GM15510 (cell line): ENCODE measurements around the gene SMYD3.

ENCODE experiments used
- POLR2A ChIP-seq: IDR thresholded peaks from 3 replicates; pipeline ENCODE4 v1.6.1; 2011; ENCODE audit warnings: borderline replicate concordance; ENCODE audit not compliant: insufficient read length; ENCODE audit errors: extremely low read depth

SMYD3 gene

DNA sequence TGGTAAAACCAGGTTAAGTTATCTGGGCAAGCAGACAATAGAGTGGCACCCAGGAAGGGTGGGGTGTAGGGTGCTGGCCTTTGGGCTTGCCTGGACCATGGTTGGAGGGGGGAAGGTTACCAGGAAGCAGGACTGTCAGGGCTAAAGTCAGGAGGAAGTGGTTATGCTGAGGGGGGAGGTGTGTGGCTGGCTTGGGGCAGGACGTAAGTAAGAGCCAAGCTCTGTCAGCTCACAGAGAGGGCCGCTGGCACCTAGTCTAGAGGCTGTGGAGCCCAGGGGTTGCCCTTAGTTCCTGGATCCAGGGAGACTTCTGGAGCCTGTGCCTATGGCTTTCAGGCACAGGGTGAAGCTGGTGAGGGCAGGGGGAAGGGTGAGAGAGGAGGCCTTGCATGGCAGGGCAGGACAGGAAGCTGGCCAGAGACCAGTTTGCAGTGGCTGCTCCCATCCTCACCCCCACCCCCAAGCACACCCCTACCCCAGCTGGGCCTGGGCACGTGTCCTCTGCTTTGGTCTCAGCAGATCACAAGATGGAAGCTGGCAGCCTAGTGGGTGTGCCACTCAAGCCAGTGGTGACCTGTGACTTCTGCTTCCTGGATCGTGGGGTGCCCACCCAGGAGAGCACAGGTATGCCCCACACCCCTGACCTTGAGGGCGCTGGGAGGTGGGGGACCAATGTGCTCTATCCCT lies 20.5 kb upstream of the SMYD3 start:
- no peak for TF ChIP-seq POLR2A

DNA sequence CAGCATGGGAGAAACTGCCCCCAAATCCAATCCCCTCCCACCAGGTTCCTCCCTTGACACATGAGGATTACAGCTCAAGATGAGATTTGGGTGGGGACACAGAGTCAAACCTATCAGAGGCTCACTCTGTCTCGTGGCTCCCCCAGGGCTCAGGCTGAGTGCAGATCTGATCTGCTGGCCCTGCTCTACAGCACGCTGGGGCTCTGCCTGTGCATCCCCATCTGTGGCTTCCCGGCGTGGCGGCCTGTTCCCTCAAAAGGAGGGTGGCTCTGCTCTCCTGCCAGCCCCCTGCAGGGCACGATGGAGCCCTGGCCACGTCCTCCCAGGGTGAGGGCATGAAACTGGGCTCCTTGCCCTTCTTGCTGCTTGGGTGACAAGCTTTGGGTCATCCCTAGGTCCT lies 19.8 kb upstream of the SMYD3 start:
- no peak for TF ChIP-seq POLR2A

DNA sequence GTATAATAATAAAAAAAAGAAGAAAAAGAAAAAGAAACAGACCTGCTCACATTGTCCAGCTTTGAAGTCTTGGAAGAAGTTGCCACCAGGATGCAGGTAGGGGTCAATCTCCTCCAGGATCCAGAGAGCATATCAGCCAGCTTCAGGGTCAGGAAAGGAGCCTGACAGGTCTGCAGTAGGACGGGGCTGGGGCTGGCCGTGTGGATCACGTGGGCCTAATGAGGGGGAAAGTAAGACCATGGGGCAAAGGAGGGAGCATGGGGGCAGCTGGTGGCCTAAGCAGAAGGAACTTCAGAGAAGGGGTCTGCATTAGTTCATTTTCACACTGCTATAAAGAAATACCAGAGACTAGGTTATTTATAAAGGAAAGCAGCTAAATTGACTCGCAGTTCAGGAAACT lies 19.3 kb upstream of the SMYD3 start:
- no peak for TF ChIP-seq POLR2A

DNA sequence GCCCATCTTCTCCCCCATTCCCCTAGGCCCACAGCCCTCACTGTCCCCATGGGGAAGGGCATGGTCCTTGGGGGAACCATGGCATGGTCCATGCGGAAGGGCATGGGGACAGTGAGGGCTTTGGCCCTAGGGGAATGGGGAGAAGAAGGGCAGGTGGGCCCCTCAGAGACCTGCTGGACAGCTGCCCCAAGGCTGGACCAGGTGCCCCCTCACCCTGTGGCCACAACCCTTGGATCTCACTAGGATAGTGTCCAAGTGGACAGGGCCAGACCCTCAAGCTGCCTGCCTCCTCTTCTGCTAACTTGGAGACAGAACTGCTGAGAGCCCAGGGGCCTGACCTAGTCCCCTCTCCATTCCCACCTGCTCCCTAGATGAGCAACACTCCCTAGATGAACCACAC lies 12.4 kb upstream of the SMYD3 start:
- no peak for TF ChIP-seq POLR2A

DNA sequence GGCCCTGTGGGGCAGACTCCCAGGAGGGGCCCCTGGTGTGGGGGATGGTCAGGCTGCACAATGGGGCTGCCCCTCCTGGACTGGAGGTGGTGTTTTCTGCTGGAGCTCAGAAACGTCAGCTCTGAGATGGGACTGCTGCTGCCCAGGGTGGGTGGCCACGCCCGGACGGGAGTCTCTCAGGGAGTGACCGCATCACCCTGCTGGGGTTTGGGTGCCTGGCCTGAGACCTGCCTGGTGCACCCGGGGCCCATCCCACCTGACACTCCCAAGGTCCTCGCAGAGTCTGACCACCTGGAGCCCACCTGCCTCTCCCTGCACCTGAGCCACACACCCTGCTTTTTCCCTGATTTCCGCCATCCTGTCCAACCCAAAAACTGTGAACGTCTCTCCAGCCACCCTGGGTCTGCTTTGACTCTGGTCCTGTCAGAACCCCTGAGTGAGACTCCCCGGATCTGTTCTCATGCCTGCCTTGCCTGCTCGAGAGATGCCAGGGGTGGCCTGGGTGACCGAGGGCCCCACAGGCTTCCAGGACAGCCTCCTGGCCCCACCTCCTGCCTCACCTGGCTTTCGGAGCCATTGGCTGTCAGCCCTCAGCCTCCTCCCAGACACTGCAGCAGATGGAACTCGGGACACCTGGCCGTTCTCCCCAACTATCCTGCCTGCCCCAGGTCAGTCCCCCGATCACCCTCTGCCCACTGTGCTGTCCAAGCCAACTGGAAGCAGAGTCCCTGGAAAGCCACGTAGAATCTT lies 11.6 kb upstream of the SMYD3 start:
- TF ChIP-seq POLR2A, result no peak

DNA sequence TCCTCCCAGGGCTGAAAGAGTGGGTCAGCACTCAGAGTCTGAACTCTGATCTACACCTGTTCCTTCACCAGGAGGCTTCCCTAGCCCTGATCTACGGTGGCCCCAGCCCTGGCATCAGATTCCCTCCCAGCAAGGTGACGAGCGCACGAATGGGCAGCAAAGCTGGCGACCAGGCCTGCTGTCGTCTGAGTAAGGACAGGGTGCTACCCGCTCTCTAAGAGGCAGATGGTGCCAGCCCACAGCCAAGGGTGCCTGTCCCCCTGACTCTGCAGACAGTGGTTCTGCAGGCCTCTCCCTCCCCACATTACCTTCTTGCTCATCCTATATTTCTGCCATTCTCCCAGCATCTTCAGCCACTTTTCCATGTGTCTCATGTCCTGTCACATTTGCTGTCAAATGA lies 10.3 kb upstream of the SMYD3 start:
- TF ChIP-seq POLR2A, result no peak

DNA sequence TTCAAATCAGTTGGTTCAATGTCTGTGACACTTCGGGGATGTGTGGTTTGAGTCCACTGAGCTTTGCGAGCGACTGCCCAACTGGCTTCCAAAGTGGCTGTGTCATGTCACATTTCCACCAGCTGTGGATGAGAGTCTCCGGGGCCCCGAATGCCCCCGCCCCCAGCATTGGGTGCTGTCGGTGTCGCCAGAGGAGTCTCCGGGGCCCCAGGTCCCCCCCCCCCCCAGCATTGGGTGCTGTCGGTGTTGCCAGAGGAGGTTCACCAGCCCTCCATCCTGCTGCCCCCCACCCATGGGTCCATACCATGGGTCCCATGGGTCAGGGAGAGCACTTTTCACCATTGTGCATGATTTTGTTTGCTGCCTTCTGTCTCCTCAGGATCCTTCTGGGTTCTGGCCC lies 9.0 kb upstream of the SMYD3 start:
- no peak for TF ChIP-seq POLR2A

DNA sequence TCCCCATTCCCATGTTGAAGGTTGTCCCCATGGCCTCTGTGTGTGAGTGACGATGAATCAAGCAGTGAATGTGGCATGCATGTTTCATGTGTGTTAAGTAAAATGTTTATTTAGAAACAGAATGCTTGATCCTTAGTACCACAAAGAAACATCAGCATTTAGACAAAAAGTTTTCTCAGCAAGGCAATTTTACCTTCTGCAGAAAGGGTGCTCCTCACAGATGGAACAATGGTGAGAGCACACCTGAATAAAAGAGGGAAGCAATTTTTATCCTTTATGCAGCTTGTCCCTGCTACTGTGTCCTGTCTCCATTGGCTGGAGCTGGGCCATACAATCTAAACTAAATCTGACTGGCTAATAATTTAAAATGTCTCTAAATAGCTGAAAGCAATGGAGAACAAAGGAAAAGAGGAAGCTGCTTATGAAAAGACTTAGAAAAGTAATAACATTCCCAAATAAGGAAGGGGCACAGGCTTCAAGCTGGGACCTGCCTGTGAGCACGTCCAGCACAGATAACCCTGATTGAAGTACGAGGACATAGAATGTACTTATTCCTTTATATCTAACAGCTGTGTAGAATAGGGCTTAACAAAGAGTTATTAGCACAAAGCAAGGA lies 8.4 kb upstream of the SMYD3 start:
- no peak for TF ChIP-seq POLR2A

DNA sequence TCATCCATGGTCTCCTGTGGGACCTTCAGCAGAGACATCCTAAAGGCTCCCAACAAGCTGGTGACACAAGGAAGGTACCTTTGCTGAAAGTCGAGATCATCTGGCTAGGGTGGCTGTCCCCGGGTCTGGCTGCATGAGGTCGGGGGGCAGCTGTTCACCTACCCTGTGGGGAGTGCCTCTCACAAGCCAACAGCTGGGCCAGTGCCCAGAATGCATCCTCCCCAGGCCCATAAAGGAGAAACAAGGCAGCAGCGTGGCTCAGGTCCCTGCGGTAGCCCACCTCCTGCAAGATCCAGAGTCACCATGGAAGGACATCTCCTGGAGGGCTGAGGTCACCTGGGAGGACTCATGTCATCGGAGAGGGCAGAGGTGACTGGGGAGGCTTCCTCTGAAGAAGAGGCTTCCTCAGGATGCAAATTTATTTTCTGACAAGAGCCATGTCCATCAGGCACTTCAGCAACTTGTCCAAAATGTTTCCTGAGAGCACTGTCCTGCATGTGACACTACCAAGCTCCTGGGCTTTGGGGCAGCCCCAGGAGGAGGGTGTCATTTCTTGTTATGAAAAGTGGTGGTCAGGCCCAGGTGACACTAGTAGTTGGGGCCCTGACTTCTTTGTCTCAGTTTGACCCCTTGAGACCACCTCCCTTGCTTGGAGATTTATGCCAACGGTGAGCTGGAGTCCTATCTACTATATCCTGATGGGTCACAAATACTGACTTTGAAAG lies 6.7 kb upstream of the SMYD3 start:
- TF ChIP-seq POLR2A, result no peak

DNA sequence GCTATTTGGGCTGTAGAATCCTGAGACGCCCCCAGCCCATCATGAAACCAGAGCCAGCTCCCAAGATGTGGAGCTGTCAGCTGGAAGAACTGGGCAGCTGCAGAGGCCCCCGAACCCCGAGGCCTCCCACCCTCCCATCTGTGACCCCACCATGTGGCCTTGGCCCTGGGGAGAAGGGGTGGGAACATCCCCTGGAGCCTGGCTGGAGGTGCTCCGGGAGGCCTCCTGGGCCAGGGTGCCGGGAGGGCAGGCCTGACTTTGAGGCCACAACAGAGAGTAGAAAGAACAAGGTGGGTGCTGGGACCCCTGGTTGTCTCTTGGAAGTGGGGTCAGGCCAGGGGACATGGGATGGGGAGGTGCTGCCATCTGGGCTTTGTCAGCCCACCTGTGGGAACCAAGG lies 6.0 kb upstream of the SMYD3 start:
- no peak for TF ChIP-seq POLR2A

DNA sequence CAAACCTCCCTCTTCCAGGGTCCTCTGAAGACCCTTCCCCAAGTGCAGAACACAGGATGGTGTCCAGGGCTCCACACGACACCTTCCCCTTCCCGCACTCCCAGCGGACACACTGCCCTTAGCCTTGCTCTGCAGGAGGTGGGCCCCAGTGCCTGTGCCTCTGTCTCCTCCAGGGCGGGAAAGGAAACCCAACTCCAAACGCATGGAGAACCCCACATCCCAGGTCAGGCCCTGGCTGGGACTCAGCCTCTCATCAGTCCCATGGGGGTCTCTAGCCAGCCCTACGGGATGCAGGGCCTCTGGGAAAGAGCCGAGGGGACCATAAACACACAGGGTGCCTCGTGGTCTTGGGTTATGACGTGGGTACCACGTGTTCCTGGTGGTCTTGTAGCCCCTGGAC lies 5.6 kb upstream of the SMYD3 start:
- TF ChIP-seq POLR2A, result no peak

DNA sequence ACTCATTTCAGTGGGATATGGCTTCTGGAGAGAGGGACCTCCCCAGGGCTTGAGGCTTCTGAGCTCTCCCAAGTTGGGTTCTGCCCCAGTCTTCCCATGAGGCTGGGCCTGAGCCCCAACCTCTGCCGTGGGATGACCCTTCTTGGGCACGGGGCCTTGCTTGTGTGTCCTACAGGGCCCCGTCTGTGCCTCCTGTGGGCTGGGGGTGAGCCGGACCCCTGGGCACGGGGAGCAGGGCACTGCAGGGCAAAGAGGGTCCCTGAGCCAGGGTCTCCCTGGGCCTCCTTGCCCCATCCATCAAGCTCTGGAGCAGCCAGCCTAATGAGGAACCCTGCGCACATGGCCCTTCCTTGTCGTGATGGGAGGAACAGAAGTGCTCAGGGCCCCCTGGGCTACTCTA lies 5.2 kb upstream of the SMYD3 start:
- no peak for TF ChIP-seq POLR2A

DNA sequence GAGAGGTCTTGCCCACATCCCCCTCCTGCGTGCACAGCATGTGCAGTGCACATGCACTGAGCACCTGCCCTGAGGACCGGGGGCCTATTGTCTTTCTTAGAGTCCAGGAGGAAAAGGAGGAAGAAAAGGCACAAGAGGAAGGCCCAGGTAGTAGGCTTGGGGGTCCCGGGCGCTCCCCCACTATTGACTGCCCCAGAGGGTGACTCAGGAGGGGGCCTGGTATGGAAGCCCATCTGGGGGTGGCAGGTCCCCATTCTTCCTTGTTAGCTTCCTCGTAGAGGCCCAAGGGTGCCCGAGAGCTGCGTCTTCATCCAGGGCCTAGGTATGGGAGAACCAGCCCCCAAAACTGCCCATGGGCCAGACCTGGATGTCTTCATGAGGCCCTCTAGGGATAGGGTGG lies 4.1 kb upstream of the SMYD3 start:
- no peak for TF ChIP-seq POLR2A

DNA sequence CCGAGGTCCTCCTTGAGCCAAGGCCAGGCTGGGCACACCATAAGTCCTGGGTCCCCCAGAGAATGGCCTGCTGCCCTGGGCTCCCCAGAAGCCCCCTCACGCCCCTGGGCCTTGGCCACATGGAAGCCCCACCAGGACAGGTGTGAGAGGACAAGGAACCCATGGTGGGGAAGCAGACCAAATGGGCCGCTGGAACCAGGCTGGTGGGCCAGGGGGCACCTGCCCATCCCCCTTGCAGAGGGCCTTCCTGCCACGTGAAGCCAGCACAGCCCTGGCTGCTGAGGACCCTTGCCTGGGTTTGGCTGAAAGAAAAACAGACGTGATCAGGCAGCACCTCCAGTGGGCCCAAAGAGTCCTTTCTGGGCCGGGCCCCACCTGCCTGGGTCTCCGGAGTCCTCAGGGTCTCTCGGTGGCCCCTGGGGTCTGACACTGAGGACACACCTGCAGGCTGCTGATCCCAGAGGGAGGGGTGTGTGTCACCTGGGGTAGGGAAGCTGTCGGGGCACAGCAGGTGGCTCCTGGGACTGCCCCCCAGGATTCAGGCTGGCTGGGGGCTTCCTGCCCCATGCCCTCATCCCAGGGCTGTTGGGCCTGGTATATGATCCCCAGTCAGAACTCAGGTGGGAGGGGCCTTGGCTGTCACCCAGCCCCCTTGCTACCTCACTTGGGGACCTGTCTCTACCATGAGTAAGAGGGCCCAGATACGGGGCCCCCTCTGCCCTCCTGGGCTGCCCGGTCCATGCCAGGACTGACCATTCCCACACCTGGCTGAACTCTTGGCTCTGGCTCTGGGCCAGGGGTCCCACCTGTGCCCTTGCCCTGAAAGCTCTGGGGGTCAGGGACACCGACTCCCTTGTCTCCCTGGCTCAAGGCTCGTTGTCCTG lies 3.3 kb upstream of the SMYD3 start:
- TF ChIP-seq POLR2A, result no peak
